Subcutaneous adipose tissue (tissue), 4 donors: ENCODE measurements around the gene TULP4. TPM values are rescaled to one million over a fixed set of nuclear protein-coding genes. Genes with fewer than 3 reads are reported as not detected.

Experiments
- CTCF ChIP-seq: fragments of 450-650 bp; IDR thresholded peaks from one replicate; pipeline ENCODE4 v1.5.1; 2016; ENCODE audit warnings: low read depth, mild to moderate bottlenecking, control low read depth, antibody characterized with exemption, moderate library complexity
- total RNA-seq, 4 donors: library from RNA; depleted of rRNA; stranded (reverse); fragments of >200 nt; gene quantifications; one replicate each; pipeline ENCODE4 v1.1.0, GENCODE V29; 2016

The TULP4 gene
- total RNA-seq, 4 donors from 2014 or later, result 83.6 to 170 (median 123) TPM

DNA sequence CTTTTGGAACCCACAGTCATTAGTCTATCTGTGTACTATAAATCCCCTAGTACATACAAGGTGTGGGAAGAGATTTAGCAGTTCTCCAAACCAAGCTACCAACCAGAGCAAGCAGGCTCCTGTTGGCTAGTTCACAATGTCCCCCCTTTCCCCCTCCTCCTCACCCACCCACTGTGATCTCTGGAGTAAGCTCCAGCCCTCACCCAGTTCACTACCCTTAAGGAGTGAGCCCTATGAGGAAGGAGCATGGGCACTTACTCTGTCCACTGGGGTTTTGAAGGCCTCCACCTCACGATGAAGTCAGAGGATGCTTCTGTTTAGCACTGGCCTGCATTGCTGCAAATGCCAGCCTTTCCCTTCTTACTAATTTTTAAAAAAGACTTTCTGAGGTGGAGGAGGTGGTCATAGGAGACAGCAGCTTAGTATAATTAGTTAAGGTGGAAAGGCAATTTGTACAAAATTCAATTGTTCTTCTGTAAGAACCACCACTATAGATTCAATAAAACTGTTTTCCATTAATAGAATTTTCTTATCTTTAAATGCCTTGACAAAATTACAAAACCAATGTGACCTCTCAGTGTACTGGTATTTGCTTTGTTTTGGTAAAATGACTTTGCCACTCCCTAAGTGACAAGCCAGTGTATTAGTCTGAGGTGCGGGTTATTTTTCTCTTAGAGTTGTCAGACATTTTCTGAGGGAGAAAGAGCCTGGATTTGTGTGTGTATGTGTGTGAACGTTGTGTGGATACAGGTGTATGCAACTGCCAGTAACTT lies 86.2 kb downstream of the TULP4 start:
- no peak for TF ChIP-seq CTCF

DNA sequence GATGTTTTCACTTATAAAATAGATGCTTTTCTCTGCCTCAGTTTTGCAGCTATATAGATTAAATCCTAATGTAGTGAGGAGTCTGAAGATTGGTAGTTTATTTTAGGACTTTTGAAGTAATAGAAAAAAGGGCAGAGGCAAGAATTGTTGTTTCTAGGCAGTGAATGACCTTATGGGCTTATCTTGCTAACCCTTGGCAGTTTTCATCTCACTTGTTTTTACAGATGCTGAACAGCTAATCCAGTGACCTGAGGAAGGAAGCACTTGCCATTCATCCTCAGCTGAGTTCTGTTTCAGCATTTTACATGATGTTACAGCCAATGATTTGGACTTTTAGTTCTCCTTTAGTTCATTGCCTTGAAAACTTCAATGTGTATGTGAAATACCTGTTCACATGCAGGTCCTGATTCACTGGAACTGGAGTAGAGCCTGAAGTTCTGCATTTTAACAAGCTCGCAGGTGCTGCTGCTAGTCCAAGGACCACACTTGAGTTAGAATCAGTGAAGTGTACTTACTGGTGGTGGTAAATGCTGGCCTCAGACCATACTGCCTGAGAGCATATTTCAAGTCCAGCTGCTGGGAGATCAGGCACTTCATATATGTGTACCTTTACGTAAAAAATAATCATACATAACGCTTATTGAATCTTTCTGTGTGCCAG lies 86.9 kb downstream of the TULP4 start:
- TF ChIP-seq CTCF, result no peak

- TF ChIP-seq CTCF, result no peak
Measured at GRCh38 chr6:158402184-158402583, 89.9 kb downstream of the TULP4 start.

GRCh38 chr6:158405933-158406332 lies 93.7 kb downstream of the TULP4 start:
- no peak for TF ChIP-seq CTCF

GRCh38 chr6:158406736-158407135 lies 94.5 kb downstream of the TULP4 start:
- TF ChIP-seq CTCF, result no peak

- no peak for TF ChIP-seq CTCF
Measured at GRCh38 chr6:158408013-158408412, 95.7 kb downstream of the TULP4 start.

GRCh38 chr6:158408552-158409130 lies 96.4 kb downstream of the TULP4 start:
- TF ChIP-seq CTCF, result no peak
